NCI-H446 (cell line): ENCODE measurements around the gene RBL2.

ENCODE experiments used
- DNase-seq, 2 experiments: peaks; one replicate each; lab custom pipeline; 2025; lab: John Stamatoyannopoulos, UW

The RBL2 gene

DNA sequence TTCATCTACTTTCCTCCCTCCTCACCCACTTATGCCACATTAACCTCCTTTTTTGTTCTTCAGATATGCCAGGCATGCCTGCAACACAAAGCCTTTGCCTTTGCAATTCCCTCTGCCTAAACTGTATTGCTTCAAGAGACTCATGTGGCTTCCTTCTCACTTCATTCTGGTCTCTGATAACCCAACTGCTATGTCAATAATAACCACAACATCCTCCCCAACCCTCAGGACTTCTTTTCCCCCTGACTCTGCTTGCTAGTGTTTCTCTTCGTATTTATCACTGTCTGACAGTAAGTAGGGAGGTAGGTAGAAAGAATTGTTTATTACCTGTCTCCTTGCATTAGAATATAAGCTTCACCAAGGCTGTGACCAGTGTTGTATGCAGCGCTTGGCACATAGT is 22.4 kb downstream of the RBL2 start:
- no peak for DNase-seq

DNA sequence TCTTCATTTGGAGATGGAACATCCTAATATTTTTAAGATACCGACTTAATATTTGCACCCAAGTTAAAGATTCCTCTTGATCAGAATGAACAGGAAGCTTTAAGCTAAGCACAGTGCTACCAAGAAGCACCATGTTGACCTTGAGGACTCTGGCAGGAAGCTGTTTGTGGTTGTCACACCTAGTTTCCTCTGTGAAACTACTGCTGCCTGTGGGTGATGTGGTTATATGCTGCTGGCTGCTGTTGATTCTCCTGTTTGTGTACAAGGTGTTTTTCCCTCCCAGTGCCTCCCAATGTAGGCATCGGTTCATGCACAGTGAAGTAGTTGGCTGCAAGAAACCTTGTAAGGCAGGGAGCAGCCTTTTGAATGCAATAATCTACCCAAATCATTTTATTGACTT is 23.4 kb downstream of the RBL2 start:
- DNase-seq = no peak

DNA sequence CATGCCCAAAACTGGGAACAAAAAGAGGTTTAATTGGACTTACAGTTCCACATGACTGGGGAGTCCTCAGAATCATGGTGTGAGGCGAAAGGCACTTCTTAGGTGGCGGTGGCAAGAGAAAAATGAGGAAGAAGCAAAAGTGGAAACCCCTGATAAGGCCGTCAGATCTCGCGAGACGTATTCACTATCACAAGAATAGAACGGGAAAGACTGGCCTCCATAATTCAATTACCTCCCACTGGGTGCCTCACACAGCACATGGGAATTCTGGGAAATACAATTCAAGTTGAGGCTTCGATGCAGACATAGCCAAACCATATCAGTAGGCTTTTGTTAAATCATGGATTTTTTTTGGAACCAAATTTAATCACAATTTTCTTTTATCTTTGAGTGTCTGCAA is 24.4 kb downstream of the RBL2 start:
- no peak for DNase-seq

DNA sequence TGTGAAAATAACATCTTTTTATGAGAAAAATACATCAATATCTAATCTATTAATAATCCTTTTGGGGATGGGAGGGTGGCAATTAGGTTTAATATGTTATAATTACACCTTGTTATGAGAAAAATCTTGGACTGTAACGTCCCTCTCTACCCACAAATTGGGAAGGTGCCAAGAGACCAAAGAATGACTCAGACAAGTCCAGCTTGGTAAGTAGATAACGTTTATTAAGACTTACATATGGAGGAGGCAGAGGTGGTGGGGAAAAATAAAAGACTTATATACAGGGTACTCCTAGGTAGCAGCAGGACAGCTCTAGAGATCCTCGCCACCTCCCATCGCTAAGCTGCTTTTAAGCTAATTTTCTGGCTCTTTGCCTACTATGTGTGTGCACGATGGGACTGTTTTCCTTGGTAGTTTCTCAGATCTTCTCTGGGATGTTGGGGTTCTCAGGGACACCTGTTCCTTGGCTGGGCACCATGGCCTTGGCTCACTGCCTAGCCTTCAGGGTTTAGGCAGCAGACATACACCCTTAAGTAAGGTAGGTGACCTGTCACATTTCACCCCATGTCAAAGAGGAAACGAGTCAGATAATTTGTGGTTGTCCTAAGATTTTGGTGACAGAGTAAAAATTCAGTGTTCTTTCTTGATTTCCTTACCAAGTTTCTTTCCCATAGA is 31.5 kb downstream of the RBL2 start:
- DNase-seq = peak in 1 of 2 experiments; percentile 31

DNA sequence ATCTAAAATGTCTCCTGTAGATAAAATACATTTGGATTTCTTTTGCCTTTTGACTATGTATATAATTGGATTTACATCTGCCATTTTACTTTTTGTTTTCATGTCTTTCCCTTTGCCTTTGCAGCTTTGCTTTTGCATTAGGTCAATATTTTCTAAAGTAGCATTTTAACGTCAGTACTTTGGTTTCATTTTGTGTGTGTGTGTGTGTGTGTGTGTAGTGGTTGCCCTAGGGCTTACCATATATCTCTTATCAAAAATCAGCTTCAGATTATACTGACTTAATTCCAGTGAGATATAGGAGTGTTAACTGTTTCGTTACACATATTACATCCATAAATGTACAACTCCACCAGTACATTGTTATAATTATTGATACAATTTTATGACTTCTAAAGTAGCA is 42.6 kb downstream of the RBL2 start:
- DNase-seq = no peak

DNA sequence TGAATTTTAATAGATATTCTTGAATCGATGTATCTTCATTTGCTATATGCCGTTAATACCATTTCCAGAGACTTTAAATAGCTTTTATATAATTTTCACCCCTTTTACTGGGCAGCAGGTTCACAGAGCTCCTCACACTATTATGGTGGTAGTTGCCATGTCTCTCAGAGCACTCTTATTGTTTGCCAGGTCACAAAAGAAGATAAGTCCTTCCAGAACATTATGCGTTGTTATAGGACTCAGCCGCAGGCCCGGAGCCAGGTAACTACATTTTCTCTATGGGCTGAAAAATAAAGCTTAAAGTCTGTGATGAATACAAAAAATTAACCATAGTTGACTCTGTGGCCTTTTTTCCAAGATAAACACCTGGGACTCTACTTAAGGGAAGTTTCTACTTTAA is 44.7 kb downstream of the RBL2 start:
- no peak for DNase-seq

DNA sequence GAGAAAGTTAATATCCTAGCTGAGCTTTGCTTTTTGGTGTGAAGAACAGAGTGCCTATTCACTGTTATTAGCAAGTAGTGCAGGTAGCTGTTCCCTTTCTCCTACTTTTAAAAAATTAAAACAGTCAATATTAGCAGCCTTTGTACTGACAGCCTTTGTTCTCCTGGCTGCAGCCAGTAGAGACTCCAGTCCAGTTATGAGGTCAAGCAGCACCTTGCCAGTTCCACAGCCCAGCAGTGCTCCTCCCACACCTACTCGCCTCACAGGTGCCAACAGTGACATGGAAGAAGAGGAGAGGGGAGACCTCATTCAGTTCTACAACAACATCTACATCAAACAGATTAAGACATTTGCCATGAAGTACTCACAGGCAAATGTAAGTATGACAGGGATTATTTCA is 46.1 kb downstream of the RBL2 start:
- DNase-seq = no peak

DNA sequence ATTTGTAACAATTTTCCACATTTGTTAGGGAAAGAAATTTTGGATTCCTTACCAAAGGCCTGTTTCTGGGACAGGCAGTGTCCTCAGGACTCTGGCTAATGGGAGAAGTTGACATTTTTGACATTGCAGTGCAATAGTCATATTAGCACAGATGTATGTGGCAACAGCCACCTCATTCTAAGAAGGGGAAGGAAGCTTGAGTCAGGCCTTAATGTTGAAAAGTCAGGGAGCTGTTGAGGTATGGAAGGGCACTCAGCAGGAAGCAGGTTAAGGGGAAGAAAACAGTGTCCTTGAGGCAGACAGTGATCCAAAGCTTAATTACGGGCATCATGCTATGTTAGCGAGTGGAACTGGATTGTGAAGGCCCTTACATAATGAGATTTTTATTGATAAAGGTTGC is 47.9 kb downstream of the RBL2 start:
- DNase-seq = no peak

DNA sequence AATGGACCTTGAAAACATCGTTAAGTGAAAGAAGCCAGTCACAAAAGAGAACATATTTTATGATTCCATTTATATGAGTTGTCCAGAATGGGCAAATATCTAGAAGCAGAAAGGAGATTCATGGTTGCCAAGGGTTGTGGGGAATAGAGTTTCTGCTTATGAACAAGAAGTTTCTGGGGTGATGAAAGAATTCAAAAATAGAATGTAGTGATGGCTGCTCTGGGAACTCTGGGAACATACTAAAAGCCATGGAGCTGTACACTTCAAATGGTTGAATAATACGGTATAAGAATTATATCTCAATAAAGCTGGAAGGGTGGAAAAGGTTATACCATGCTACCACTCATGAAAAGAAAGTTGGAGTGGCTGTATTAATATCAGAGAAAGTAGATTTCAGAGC is 50.3 kb downstream of the RBL2 start:
- DNase-seq = no peak

DNA sequence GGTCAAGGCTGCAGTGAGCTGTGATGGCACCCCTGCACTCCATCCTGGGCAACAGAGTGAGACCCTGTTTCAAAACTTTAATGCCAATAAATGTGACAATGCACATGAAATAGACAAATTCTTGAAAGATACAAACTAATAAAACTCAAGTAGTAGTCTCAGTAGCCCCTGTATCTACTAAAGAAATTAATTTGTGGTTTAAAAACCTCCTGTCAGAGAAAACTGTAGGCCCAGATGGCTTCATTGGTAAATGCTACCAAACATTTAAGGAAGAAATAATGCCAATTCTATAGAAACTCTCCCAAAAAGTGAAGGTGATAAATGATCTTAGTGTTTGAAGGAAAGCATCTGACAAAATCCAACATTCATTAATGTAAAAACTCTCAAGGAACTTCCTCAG is 52.0 kb downstream of the RBL2 start:
- no peak for DNase-seq

DNA sequence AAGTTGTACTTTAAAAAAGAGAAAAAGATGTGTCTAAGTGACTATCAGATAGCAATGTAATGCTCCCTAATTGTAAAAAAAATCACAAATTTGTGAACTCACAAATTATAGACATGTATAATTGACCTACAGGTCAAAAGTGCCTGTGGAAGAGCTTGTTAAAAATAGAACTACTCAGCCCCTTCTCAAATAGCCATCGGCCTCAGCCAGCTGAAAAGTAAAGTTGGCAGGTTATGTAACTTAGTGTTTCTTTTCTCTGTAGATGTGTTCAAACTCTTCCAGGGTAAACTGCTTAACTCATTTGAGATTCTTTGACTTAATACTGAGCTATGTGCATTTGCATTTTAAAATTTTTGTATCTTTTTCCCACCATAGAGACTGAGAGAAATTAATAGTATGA is 55.5 kb downstream of the RBL2 start:
- no peak for DNase-seq

DNA sequence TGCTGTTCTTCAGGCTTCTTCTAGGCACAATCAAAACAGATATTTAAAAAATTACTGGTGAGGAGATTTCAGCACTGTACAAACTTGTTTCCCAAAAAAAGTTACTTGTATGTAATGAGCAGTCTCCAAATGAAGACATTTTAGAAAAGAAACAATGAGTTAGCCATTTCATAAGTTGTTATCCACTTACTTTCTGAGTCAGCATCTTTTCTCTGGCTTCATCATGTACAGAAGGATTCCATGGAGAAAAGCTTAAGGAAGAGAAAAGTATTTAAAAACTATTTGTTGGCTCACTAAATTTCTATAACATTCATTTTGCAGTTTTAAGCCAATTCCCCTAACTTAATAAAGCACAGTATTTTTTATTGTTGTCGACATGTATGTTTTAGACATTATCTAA is 58.2 kb downstream of the RBL2 start:
- DNase-seq = no peak

DNA sequence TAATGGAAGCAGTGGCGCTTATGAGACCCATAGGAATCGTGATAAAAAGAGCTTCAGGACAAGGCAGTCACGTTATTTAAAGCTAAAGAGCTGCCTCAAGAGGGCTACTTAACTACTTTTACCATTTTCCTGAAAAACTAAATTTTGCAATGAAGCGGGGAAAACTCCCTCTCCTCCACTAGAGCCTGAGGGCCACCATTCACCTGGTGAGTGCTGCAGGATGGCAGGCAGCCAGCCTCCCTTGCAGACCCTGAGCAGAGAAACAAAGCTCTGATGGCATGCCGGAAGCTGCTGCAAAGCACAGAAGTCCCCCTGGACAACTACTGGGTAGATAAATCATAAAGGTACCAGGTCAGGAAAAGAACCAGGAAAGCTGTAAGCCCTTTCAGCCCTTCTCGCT is 60.4 kb downstream of the RBL2 start:
- no peak for DNase-seq

DNA sequence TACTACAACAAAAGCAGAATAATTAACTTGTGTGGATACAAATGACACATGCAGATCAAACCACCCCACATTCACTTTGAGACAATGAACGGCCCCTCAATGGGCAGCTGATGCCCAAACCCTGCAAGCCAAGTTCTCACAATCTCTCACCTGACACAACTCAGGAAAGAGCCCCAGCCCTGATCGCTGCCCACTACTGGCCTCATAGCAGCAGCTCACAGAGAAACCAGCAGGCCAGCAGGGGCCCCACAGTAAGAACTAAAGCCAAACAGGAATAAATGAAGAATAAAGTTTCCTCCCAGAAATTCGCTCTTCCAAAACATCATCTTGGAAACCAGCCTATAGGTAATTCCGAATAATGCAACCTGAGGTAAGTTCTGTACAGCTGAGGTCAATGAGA is 61.1 kb downstream of the RBL2 start:
- no peak for DNase-seq

DNA sequence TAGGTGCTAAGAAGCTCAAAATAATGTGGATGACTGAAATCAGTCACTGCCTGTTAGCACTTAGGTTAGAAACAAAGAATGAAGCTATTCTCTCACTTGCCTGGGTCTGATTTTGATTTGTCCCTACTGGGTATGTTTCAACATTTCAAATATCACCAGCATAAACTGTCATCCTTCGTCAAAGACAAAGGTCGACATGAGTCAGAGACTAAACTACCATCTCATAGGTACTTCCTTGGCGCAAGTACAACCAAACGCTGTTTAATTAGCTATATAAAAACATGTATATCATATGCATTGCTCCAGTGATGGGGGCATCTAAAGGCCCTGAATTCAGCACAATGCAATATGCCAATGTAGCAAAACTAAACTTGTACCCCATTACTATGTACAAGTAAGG is 64.7 kb downstream of the RBL2 start:
- no peak for DNase-seq

DNA sequence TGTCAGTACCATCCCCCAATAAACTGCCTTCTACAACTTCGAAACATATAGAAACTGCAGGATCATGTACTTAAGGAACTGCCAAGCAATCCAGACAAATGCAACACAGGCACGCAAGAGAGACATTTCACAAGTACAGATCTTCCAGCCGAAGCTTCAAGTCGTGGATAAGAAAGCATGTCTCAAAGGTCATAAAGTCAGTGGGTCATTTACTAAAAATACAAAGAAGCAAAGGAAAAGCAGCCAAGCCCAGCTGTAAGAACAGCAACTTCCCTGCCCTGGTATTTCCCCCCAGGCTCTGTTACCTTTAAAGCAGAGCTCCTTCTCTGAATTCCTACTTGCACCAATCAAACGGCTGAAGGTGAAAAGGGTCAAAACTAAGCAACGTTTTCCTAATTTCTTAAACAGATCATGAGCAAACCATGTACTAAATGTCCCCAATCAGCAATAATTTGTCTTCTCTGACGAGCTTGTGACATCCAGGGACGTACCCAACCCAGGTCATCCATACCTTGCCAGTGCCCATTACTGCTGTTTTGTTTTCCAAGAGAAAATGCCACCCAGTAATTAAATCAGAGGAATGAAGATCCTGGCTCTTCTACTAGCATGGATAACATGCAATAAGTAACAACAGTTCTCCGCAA is 67.1 kb downstream of the RBL2 start:
- no peak for DNase-seq

DNA sequence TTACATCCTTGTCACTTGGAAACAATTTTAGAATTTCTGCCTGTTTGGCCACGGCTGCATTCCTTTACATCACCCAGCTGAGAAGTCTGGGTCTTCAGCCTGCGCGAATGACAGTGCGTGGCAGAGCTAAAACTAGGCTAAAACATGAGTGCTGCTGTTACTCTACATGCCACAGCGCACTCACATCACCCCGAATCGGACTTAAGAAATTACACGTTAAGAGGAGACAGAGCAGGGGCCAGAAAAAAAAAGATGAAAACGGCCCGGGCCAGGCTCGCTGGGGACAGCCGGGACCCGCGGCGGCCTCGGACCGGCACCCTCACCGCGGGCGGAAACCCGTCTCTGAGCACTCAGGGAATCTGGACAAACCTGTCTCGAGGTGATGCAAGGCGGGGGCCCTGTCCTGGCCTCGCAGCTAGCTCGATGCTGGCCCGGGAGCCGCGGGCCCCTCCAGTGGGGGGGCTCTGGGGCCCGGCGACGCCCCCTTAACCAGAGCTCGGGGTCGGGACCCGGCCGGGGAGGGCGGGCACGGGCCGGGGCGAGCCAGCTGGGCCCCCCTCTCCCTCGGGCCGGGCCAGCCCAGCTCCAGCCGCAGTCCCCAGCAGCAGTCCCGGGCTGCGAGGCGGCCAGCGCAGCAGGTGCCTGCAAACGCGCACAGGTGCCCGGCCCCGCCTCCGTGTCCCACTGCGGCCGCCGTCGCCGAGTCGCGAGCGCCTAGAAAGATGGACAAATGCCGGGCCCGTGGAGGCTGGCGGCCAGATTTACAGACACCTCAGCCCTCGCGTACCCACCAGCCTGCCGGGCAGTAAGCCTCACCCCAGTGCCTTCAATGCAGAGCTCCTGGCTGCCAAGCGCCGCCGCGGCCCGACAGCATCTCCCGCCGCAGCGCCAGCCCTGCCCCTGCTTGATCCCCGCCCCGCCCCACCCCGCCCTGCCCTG is 68.3 kb downstream of the RBL2 start, which contains the start of gene AKTIP:
Gene AKTIP, minus strand, starts transcription at position 879 of the 939 bp plus-strand sequence. CDS start 2,950 bp downstream, outside the sequence.
- DNase-seq = no peak

DNA sequence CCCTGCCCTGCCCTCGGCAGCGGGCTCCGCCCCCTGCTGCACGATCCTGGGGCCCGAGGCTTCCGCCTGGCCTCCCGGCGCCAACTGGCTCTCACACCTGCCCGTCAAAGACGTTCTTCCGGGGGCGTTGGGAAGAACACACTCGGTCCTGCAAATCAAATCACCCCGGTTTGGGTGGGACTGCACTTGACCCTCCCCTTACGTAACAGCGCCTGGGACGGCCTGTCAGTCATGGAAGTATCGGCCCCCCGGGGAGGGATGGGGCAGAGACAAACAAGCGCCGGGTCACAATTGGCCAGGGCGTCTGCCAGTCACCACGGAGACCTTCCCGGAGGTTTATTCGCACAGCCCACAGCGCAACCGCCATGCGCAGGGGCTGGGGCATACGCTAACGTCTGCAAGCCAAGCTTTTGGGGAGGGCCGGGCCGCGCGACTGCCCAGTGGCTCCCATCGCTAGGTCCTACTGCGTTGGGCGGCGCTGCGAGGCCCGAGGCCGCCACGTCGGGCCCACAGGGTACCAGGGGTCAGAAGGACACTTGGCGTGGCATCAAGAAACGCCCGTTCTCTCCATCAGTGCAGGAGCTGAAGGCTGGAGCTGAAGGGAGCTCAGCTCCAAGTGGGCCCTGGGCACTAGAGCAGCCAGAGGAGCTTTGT is 69.1 kb downstream of the RBL2 start:
- peak; percentile 96 to 98 for DNase-seq

DNA sequence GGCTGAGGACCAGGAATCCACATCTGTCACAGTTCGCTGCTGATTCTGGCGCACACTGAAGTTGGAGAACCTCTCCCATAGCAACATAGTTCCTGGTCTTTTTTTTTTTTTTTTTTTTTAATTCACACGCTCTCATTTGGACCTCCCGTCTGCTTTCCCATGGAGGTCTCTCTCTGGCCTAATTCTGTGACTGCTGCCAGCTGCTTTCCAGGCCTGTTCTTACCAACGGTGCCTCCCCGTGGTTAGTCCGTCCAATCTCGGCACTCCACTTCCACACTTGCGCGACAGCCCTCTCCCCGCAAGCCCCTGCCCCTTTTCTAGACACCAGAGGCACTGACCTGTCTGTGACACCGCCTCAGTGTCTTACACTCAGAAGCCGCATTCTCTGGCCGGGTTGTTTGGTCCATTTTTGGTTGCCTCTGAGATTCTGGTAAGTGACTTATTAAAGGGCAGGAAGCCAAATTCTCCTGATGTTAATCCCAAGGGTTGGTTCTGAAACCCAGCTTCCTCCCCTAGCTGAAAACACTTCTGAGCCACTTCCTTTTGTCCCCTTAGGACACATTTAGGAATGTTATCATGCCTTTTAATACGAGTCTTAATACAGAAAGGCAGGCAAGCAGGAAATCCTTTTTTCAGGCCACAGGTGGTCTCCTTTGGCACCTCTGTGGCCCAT is 69.9 kb downstream of the RBL2 start:
- peak in 1 of 2 experiments; percentile 7 for DNase-seq

DNA sequence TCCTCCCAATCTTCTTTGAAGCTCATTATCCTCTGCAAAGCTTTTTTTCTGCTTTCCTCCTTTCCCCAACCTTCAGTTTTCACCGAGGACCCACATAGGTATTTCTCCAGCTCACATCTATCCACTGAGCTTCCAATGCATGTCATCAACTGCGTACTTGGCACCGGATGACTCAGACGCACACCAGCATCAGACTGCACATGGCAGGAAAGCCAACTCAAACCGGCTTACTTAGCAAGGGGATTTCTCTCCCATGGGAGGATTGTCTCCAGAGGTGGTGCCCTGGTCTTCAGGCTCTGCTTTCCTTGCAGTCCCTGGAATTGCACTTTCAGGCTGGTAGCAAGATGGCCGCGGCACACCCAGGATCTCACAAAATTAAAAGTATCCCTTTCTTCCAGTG is 70.4 kb downstream of the RBL2 start:
- DNase-seq = no peak

DNA sequence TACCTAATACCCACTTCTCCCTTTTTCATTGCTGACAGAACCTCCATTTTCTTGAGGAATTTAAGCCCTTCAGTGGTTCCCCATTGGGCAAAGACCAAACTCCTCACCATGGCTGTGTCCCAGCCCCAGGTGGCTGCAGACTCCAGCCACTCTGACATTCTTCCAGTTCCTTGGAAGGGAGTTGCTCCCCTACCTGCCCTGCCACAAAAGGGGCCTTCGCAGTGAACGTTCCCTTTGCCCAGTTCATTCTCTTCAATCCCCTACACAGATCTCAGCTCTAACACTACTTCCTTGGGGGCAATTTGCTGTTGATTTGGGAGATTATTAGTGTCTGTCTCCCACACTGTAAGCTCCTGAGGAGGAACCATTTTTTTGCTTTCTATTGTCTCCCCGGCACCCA is 72.0 kb downstream of the RBL2 start:
- DNase-seq = no peak
